Left ventricle myocardium inferior (tissue), 1 donor: ENCODE data around the gene ANK2. TPM values are rescaled to one million over a fixed set of nuclear protein-coding genes. Genes with fewer than 3 reads are reported as not detected.

Experiments
- DNase-seq: peaks from one replicate; pipeline ENCODE4 v3.0.0-alpha.2; 2020
- H3K27ac ChIP-seq: fragments of 200-600 bp; replicated peaks from 2 replicates; pipeline ENCODE4 v1.8.0; 2021
- H3K27me3 ChIP-seq: fragments of 200-600 bp; 2 replicates; pipeline ENCODE4 v1.8.0; 2021; ENCODE audit warnings: low read depth
- H3K36me3 ChIP-seq: fragments of 200-600 bp; 2 replicates; pipeline ENCODE4 v1.8.0; 2021
- H3K4me1 ChIP-seq: fragments of 200-600 bp; 2 replicates; pipeline ENCODE4 v1.8.0; 2021
- H3K4me3 ChIP-seq: fragments of 200-600 bp; 2 replicates; pipeline ENCODE4 v1.8.0; 2021; ENCODE audit warnings: mild to moderate bottlenecking, moderate library complexity
- H3K9me3 ChIP-seq: fragments of 200-600 bp; replicated peaks from 2 replicates; pipeline ENCODE4 v1.8.0; 2021
- CTCF ChIP-seq: fragments of 200-600 bp; IDR thresholded peaks from 2 replicates; pipeline ENCODE4 v1.8.0; 2021; ENCODE audit warnings: antibody characterized with exemption, mild to moderate bottlenecking, borderline replicate concordance
- intact Hi-C: fragments of 100-400 bp; cut with micrococcal nuclease; formaldehyde crosslinking; loops from one replicate; pipeline ENCODE4 v1.11.0; 2022
- total RNA-seq: library from RNA; stranded (reverse); fragmentation: NEBNext Ultra II Directional; extraction: Animal tissue kit (Norgen Biotek cat#: 25700); gene quantifications from one replicate; pipeline ENCODE4 v1.2.1, GENCODE V29; 2021
- donor health status: DM: no; HTN: yes; CAD: no; lungs with severe emphysema.

ANK2 gene
- total RNA-seq, 1 donor from 2014 or later = 267 TPM

- Histone ChIP-seq H3K36me3 (peaks cover 12% of the 10 kb centered on the region), H3K4me1 (peaks cover 18% of the 10 kb centered on the region), H3K9me3 (no peaks in the 10 kb centered on the region), H3K27ac (no peak overlapping the region), H3K4me3 (no peak overlapping the region), H3K27me3 (no peaks in the 10 kb centered on the region)
- no peak for DNase-seq
- intact Hi-C loops = no loop called here
- TF ChIP-seq CTCF = no peak
Observed at GRCh38 chr4:113285501-113285900, 236.0 kb downstream of the ANK2 start.

- Histone ChIP-seq H3K27ac (no peak overlapping the region), H3K36me3 (peaks cover 6% of the 10 kb centered on the region), H3K9me3 (no peaks in the 10 kb centered on the region), H3K4me1 (peaks cover 29% of the 10 kb centered on the region), H3K4me3 (no peak overlapping the region), H3K27me3 (no peaks in the 10 kb centered on the region)
- intact Hi-C loops = no loop called here
- TF ChIP-seq CTCF = no peak
- DNase-seq = no peak
Observed at GRCh38 chr4:113288257-113288656, 238.8 kb downstream of the ANK2 start.

- peak overlapping the region; percentile 20 for H3K27ac ChIP-seq
- no peaks in the 10 kb centered on the region for H3K27me3 ChIP-seq
- H3K4me1 ChIP-seq = peaks cover 29% of the 10 kb centered on the region
- H3K36me3 ChIP-seq = peaks cover 6% of the 10 kb centered on the region
- no peak overlapping the region for H3K4me3 ChIP-seq
- intact Hi-C loops = no loop called here
- DNase-seq = no peak
- no peak for TF ChIP-seq CTCF
- no peaks in the 10 kb centered on the region for H3K9me3 ChIP-seq
Observed at GRCh38 chr4:113288696-113289095, 239.2 kb downstream of the ANK2 start.

GRCh38 chr4:113289766-113290165 is 240.3 kb downstream of the ANK2 start:
- H3K4me1 ChIP-seq = peaks cover 32% of the 10 kb centered on the region
- peaks cover 6% of the 10 kb centered on the region for H3K36me3 ChIP-seq

GRCh38 chr4:113290666-113291065 is 241.2 kb downstream of the ANK2 start:
- no peak for TF ChIP-seq CTCF
- peaks cover 38% of the 10 kb centered on the region for H3K4me1 ChIP-seq
- H3K36me3 ChIP-seq = peaks cover 6% of the 10 kb centered on the region

More at GRCh38 chr4:113289766-113290165, 240.3 kb downstream of the ANK2 start:
- no peak for TF ChIP-seq CTCF
- intact Hi-C loops = no loop called here
- Histone ChIP-seq H3K27ac (peak overlapping the region; percentile 24), H3K9me3 (no peaks in the 10 kb centered on the region), H3K27me3 (no peaks in the 10 kb centered on the region), H3K4me3 (no peak overlapping the region)
- no peak for DNase-seq

More at GRCh38 chr4:113290666-113291065, 241.2 kb downstream of the ANK2 start:
- H3K9me3 ChIP-seq = no peaks in the 10 kb centered on the region
- intact Hi-C loops = no loop called here
- no peak overlapping the region for H3K4me3 ChIP-seq
- H3K27me3 ChIP-seq = no peaks in the 10 kb centered on the region
- peak overlapping the region; percentile 24 for H3K27ac ChIP-seq
- DNase-seq = no peak
